GM13977 (cell line): ENCODE results near the gene MAD1L1.

Experiments used
- DNase-seq: peaks from one replicate; pipeline ENCODE4 v3.0.0; 2012; ENCODE audit warnings: low spot score
- in situ Hi-C: fragments of 300-500 bp; cut with MboI; formaldehyde crosslinking; loops from one replicate; pipeline ENCODE4 v1.12.0; 2022; ENCODE audit warnings: low sequenced_read_pairs, low pct_unique_long_range_greater_than_20kb, mixed read lengths, inconsistent platforms; ENCODE audit not compliant: unreplicated experiment
- TF ChIP-seq, protein P1 (sequence below): IDR thresholded peaks from 2 replicates; pipeline ENCODE4 v1.5.1; 2012; ENCODE audit warnings: mild to moderate bottlenecking, control low read depth; ENCODE audit not compliant: insufficient read depth; ENCODE audit errors: extremely low read depth, missing control alignments

The MAD1L1 gene

DNA sequence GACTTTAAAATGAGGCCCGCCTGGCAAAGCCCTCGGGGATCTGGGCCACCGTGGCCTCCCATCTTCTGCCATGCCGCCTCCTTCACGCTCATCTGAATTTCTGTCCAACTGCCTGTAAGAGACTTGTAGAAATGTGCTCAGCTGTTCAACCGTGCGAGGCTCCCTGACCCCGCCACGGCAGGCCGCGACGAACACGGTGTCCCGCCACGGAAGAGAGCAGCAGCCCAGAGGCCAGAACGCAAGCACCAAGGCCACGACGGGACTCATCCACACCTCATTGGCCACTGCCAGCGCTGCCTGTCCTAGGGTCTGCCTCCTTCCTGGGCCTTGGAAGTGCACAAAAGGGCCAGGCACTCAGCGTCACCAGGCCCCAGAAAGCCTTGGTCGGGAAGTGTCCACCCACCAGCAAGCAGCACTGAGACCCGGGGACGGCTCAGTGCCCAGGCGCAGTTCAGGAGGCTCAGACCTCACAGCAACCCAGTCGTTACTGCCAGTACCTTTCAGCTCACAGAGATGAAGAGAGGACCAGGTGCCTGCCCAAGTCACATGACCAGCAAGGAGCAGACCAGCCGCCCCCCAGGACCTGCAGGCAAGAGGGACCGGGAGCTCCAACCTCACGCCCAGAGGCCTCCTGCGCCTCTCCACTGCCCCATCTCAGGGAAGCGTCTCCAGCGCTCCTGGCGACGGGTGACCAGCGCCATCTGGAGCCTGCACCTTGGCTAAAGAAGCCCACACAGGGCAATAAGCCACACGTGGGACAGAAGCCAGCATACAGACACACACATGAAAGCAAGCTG, 85.9 kb downstream of the MAD1L1 start:
- TF ChIP-seq, protein P1, sequence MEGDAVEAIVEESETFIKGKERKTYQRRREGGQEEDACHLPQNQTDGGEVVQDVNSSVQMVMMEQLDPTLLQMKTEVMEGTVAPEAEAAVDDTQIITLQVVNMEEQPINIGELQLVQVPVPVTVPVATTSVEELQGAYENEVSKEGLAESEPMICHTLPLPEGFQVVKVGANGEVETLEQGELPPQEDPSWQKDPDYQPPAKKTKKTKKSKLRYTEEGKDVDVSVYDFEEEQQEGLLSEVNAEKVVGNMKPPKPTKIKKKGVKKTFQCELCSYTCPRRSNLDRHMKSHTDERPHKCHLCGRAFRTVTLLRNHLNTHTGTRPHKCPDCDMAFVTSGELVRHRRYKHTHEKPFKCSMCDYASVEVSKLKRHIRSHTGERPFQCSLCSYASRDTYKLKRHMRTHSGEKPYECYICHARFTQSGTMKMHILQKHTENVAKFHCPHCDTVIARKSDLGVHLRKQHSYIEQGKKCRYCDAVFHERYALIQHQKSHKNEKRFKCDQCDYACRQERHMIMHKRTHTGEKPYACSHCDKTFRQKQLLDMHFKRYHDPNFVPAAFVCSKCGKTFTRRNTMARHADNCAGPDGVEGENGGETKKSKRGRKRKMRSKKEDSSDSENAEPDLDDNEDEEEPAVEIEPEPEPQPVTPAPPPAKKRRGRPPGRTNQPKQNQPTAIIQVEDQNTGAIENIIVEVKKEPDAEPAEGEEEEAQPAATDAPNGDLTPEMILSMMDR, result no peak
- in situ Hi-C loops, result no loop called here
- DNase-seq, result no peak

DNA sequence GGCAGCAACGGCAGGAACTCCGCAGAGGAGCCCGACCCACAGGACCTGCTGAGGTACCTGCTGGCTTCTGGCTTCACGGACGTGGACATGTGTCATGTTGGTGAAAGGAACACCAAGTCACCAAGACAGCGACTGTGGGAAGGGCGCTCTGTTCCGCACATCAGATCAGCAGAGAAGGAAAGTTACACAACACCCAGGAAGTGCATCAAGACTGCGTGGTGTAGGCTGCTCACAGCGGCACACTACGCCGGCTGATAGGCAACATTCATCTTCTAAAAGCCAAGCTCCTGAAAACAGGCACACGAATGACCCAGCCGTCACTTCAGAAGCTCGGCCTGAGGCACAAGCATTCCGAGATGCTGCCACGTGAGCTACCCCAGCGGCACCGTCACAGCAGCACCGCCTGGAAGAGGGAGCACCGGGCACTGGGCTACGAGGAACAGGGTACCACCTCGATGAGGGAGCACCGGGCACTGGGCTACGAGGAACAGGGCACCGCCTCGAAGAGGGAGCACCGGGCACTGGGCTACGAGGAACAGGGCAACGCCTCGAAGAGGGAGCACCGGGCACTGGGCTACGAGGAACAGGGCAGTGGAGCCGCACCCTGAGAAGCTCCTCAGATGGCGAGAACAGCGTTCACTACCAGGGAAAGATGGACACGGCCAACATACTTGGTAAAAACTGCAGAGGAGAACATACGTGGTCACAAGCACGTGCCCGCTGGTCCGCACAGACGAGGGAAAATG, 86.7 kb downstream of the MAD1L1 start:
- no peak for DNase-seq
- in situ Hi-C loops, result no loop called here
- TF ChIP-seq, protein P1, result no peak

DNA sequence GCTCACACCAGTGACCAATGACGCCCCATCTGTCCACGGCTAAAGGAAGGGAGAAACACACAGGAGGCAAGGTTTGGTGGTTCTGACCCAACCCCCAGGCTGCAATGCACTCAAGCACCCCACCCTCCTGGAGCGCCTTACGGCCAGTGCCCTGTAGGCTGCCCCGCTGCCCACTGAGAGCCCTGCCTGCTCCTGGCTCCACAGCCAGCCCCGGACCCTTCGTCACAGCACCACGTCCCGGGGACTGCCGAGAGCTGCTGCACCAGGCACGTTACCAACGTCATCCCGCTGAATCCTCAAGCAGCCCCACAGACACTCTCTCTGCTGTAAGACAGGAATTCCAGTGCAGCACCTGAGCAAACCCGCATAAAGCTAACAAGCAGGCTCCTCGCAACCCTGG, 87.8 kb downstream of the MAD1L1 start:
- TF ChIP-seq, protein P1, result no peak
- in situ Hi-C loops, result no loop called here
- DNase-seq, result no peak

DNA sequence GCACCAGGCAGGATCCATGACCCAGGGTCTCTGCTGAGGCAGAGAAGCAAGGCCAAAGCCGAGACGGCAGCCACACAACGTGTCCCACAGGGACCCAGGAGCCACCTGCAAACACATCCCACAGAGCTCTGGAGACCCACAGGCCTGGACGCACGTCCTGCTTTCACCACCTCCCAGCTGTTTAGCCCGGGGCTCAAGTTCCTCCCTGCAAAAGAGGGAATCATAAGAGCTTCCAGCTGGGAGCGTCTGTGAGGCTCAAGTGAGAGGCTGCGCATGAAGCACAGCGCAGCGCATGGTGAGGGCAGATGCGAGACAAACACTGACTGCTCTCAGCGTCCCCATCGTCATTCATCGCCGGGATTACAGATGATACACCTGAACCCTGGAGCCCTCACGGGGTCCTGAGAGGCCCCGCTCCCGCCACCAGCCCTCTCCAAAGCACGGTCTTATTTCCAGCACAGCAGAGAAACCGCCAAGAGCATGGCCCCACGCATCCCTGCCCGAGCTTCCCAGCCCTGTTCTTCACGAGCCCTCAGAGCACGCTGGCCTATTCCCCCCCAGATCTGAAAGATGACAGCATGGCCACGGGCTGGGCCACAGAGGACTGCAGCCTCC, 88.7 kb downstream of the MAD1L1 start:
- TF ChIP-seq, protein P1, result no peak
- DNase-seq, result no peak
- in situ Hi-C loops, result no loop called here

DNA sequence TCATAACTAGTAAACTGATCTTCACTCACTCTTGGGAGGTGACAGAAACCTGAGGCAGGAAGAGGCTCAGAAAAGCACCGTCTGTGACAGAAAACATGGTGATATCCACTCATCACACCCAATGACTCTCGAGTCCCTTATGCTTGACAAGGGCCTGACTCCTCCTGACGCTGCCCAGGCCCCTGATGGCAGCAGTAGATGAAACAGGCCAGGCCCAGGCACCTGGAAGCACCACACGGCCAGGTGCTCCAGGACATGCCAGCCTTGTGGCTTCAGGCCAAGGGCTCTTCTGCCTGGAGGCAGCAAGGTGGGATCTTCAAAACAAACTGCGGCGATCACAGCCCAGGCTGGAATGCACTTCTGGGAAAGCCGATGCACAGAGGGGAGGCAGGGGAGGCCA, 89.3 kb downstream of the MAD1L1 start:
- no peak for DNase-seq
- TF ChIP-seq, protein P1, result no peak
- in situ Hi-C loops, result no loop called here

DNA sequence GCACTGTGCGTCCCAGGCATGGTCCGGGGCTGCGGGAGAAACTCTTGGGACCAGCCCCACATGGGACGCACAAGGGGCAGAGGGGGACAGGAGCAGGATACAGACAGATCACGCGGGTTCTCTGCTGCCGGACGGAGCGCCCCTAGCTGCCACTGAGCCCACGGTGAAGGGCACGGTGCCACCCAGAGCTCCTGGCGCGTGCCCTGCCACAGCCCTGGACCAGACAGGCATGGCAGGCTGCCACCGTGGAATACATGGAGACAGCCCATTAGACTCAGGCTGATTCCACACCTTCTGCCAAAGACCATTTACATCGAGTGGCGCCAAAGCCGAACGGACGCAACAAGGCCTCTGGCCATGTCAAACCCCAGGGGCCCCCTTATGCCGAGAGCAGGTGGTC, 90.4 kb downstream of the MAD1L1 start:
- in situ Hi-C loops, result no loop called here
- TF ChIP-seq, protein P1, result no peak
- DNase-seq, result no peak
